Omental fat pad (tissue), 4 donors: ENCODE measurements around the gene DAPK1. TPM values are rescaled to one million over a fixed set of nuclear protein-coding genes. Genes with fewer than 3 reads are reported as not detected.
A peak's percentile ranks its signal among the peaks of the same experiment; 100 is the strongest.

Source experiments
- ATAC-seq: fragments of 150-250 bp; one replicate; pipeline ENCODE4 v1.9.1; 2016; ENCODE audit warnings: mild to moderate bottlenecking, moderate library complexity; ENCODE audit not compliant: low FRiP score
- DNase-seq: peaks from one replicate; pipeline ENCODE4 v3.0.0-alpha.2; 2019; ENCODE audit warnings: low spot score
- total RNA-seq, 4 donors: library from RNA; depleted of rRNA; stranded (reverse); fragments of >200 nt; gene quantifications; one replicate each; pipeline ENCODE4 v1.1.0, GENCODE V29; 2016
- TF ChIP-seq, protein P1 (sequence below), 3 donors: fragments of 450-650 bp; IDR thresholded peaks; one replicate each; pipeline ENCODE4 v1.5.1; 2016 to 2017; ENCODE audit warnings: antibody characterized with exemption in 3 of 3, mild to moderate bottlenecking in 3 of 3, moderate library complexity in 2 of 3

DAPK1 gene
- total RNA-seq, 4 donors from 2014 or later, result 56.1 to 214 (median 88.1) TPM

DNA sequence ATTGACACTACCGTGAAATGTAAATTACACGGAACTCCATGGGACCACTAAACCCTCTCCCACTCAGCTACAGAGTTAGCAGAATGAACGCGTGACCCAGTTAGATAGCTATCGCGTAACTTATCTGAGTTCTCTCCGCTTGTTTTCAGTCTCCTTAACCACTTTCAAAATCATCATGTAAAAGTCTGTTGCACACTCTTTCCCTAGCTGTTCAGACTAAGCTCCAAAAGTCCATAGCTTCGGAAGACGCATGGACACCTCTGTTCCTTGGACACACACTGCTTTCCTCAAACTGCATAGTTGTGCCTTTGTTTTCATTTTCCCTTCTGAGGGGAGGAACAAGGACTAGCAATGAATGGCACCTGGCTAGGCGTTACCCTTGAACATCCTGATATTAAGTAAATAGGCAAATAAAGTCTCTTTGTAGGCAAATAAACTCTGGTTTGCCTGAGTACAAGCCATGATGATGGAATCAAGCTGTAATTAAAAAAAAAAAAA, 83.3 kb downstream of the DAPK1 start:
- ATAC-seq, result no peak

DNA sequence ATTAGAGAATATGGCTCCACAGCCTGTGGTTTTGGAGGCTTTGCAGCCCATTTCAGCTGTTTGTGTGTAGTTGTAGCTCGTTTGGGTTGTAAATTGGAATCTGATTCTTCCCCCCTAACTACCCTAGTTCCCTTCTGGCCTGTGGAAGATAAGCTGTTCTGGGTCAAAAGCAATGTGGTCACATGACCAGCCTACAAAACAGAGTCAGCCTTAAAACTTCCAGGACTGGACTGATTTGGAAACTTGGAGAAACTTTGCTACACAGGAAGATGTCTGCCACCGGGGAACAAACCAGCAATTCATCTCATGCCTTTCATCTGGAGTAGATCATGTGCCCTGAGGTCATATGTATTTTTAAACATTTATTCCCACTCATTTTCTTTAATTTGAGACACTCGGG, 83.8 kb downstream of the DAPK1 start:
- ATAC-seq (peak; percentile 84), DNase-seq (no peak)
- TF ChIP-seq, protein P1, sequence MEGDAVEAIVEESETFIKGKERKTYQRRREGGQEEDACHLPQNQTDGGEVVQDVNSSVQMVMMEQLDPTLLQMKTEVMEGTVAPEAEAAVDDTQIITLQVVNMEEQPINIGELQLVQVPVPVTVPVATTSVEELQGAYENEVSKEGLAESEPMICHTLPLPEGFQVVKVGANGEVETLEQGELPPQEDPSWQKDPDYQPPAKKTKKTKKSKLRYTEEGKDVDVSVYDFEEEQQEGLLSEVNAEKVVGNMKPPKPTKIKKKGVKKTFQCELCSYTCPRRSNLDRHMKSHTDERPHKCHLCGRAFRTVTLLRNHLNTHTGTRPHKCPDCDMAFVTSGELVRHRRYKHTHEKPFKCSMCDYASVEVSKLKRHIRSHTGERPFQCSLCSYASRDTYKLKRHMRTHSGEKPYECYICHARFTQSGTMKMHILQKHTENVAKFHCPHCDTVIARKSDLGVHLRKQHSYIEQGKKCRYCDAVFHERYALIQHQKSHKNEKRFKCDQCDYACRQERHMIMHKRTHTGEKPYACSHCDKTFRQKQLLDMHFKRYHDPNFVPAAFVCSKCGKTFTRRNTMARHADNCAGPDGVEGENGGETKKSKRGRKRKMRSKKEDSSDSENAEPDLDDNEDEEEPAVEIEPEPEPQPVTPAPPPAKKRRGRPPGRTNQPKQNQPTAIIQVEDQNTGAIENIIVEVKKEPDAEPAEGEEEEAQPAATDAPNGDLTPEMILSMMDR (IDR thresholded peaks at IDR 0.05), result no peak

More for the DNA sequence above, 83.3 kb downstream of the DAPK1 start:
- no peak for DNase-seq
- TF ChIP-seq, protein P1 (IDR thresholded peaks at IDR 0.05), result no peak

DNA sequence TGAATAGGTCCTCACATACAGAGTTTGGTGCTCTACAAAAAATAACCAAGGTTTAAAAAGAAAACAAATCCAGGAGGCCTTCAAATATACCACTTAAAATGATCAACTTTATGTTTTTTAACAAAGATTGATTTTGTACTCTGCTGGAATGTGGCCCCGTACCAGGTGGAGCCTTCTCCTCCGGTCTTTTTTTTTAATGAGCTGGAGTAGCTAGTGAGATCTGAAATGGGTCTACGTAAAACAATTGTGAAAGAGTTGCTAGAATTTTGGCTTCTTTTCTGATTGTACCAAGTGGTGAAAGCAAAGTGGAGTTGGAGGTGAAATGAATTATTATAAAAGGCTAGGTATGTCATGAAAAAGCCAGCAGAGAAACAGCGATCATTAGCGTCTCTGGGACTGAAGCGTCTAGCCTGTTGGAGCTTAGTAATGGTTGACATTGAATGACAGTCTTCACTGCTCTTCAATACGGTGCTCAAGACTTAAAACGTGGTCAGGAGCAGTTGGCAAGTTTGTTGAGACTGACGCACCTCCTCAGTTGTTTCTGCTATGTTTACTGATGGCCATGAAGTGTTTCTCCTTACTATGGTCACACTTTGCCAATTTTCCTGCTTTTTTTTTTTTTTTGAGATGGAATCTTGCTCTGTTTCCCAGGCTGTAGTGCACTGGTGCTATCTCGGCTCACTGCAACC, 84.4 kb downstream of the DAPK1 start:
- no peak for DNase-seq
- TF ChIP-seq, protein P1 (IDR thresholded peaks at IDR 0.05), result no peak
- peak; percentile 76 for ATAC-seq

DNA sequence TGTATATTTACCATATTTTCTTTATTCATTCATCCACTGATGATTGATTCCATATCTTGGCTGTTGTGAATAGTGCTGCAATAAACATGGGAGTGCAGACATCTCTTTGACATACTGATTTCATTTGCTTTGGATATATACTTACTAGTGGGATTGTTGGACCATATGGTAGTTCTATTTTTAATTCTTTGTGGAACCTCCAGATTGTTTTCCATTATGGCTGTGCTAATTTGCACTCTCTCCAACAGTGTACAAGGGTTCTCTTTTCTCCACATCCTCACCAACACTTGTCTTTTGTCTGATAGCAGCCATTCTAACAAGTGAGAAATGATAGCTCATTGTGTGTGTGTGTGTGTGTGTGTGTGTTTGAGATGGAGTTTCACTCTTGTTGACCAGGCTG, 86.7 kb downstream of the DAPK1 start:
- no peak for ATAC-seq
- DNase-seq, result no peak
- TF ChIP-seq, protein P1 (IDR thresholded peaks at IDR 0.05), result no peak

DNA sequence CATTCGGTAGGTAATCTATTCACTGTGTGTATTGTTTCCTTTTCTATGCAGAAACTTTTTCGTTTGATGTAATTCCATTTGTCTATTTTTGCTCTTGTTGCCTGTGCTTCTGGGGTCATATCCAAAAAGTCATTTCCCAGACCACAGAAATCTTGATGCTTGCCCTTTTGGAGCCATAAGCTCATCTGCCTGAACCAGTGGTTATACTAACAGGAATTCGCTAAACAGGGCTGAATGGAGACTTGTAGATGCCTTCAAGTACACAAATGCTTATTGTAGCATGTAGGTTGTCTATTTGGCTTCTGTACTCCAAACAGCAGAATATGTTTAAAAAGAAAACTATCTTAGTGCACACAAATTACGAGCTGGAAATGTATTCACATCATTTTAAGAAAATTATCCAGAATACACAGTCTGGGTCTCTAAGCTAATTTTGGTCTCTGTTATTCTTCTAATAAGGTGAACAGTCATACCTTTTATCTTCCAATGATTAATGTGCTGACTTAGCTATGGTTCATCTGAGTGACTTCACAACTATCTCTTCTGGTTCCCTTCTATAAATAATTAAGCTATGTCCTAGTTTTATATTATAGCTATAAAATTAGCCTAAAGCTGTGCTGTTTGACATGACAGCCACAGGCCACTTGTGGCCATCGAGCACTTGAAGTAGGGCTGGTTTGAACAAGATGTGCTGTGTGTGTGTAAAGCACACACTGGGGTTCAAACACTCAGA, 87.6 kb downstream of the DAPK1 start:
- ATAC-seq (no peak), DNase-seq (no peak)
- TF ChIP-seq, protein P1 (IDR thresholded peaks at IDR 0.05), result no peak

DNA sequence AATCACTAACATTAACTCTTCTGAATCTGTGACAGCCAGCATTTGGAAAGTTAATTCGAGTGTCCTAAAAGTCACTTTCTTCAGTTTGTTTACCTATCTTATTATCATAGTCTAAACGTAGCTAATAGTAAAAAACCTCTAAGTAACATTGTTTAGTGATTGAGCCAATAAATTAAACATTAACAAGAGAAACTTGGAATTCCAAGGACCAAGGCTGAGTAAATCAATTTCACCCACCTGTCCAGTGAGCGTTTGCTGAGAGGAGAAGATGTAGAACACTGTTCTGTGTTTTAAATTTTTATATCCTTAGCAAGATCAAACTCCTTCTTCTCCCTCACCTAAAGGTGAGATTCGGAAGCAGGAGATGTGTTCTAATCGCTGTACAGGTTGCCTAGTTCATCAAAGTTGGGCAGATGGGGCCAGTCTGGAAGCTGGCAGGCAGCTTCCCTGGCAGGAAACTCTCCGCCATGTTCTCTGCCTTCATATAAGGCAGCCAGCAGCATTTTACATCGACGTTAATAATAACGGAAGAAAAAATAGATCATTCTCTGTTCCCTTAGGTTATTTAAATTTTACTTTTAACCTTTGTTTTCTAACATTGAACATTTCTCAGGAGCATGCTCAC, 89.2 kb downstream of the DAPK1 start:
- DNase-seq, result no peak
- no peak for ATAC-seq
- TF ChIP-seq, protein P1 (IDR thresholded peaks at IDR 0.05), result no peak
